HG03066 (cell line): ENCODE data around the gene PNISR.

Source experiments
- ATAC-seq: cut with Tn5 transposase; IDR thresholded peaks from one replicate; pipeline ENCODE4 v1.9.1; 2021; ENCODE audit warnings: low read depth; ENCODE audit not compliant: unreplicated experiment

The PNISR gene

GRCh38 chr6:99412065-99412464 is 13.0 kb downstream of the PNISR start:
- no peak for ATAC-seq

DNA sequence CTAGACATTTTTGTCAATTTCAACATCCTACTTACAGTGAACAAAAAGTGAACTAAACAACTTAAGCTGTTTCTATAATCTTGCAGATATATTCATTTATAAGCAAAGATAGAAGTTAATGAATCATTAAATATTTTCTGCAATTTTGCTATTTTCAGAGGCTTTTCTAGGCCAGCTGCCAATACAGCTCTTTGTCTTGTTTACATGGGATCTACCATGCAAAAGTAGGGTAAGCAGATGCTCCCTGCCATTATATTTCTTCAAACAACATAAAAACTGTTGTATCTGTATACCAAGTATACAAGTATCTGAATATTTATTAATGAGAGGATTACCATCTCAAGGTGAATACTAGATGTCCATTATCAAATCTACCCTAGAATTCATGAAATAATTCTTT is 15.4 kb downstream of the PNISR start:
- ATAC-seq: no peak

DNA sequence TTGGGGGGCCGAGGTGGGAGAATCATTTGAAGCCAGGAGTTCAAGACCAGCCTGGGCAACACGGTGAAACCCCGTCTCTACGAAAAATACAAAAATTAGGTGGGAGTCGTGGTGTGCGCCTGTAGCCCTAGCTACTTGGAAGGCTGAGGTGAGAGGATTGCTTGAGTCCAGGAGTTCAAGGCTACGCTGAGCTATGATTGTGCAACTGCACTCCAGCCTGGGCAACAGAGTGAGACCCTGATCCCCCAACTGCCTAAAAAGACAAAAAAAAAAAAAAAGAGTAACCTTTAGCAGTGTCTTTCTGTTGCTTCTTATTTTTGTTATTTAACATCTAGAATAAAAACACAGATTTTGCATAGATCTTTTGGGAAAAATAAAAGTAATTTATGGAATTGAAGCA is 18.0 kb downstream of the PNISR start:
- no peak for ATAC-seq

- no peak for ATAC-seq
Measured at GRCh38 chr6:99402448-99402847, 22.7 kb downstream of the PNISR start.

DNA sequence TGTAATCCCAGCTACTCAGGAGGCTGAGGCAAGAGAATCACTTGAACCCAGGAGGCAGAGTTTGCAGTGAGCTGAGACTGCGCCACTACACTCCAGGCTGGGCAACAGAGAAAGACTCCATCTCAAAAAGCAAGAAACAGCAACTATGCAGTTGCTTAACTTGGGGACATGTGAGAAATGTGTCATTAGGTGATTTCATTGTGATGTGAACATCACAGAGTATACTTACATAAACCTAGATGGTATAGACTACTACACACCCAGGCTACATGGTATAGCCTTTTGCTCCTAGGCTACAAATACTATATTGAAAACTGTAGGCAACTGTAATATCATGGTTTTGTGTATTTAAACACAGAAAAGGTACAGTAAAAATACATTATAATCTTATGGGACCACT is 27.8 kb downstream of the PNISR start:
- no peak for ATAC-seq

DNA sequence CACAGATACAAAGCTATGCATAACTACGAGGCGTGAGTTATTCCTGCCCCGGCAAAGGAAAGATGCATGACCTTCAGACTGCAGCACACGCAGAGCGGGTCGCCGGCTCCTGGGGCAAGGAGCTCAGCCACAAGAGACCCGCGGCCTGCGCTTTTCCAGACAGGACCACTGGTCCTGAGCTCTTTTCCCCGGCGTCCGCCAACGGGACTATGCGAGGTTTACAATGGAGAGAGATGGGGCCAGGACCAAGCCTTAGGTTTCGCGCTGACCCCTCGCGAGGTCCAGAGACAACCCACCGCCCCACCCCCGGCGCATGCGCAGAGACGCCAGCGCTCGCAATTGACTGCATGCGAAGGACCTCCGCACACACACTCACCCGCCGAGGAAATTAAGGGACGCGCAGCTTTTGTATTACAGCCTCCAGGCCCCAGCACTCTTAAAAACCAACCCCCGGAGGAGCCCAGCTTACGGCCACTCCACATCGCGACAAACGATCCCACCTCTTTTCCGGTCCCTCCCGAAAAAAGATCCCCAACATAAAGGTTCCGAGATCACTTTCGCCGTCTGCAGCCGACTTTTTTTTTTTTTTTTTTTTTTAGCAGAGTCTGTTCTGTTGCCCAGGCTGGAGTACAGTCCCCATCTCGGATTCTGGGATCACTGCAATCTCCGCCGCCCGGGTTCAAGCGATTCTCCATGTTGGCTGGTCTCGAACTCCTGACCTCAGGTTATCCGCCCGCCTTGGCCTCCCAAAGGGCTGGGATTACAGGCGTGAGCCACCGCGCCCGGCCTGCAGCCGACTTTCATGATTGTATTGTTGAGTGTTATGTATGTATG is 31.2 kb downstream of the PNISR start, which contains the start of gene COQ3:
COQ3 (minus strand) TSS at position 498 of the 834 bp plus-strand sequence; CDS start at position 482, 16 bp downstream.
- ATAC-seq: peak; percentile 68

DNA sequence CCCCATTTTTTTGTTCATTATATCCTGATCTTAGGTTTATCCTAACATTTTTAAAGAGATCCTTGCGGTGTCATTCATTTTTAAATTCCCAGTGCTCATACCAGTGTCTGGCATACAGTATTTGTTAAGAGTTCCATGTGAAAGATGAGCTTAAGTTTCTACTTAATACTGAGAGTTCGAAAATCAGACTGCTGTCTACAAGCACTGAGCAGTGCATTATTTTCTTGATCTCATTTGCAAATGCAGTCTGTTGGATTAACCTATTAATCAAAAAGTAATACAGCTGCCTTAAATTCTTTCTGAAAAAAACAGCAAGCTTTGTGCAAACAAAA is 31.8 kb downstream of the PNISR start:
- ATAC-seq: peak; percentile 15

GRCh38 chr6:99390896-99391295 is 34.2 kb downstream of the PNISR start:
- ATAC-seq: no peak

DNA sequence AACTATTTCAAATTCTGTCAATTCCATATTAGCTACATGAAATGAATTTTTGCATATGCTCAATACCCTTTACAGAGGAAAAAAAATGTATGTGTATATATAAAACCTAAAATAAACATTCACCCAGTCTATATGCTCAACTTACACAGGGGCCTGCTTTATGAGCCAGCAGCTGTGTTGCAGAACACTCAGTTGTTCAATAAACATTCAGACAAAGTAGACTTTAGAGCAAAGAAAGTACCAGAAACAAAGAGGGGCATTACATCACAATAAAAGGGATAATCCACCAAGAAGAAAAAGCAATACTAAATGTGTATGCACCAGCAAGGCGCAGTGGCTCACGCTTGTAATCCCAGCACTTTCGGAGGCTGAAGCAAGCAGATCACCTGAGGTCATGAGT is 40.6 kb downstream of the PNISR start:
- no peak for ATAC-seq

GRCh38 chr6:99378636-99379035 is 46.5 kb downstream of the PNISR start:
- ATAC-seq: no peak

- ATAC-seq: no peak
Measured at GRCh38 chr6:99369533-99369932, 55.6 kb downstream of the PNISR start.

- ATAC-seq: no peak
Measured at GRCh38 chr6:99366852-99367251, 58.3 kb downstream of the PNISR start.

- ATAC-seq: no peak
Measured at GRCh38 chr6:99364026-99364425, 61.1 kb downstream of the PNISR start.

DNA sequence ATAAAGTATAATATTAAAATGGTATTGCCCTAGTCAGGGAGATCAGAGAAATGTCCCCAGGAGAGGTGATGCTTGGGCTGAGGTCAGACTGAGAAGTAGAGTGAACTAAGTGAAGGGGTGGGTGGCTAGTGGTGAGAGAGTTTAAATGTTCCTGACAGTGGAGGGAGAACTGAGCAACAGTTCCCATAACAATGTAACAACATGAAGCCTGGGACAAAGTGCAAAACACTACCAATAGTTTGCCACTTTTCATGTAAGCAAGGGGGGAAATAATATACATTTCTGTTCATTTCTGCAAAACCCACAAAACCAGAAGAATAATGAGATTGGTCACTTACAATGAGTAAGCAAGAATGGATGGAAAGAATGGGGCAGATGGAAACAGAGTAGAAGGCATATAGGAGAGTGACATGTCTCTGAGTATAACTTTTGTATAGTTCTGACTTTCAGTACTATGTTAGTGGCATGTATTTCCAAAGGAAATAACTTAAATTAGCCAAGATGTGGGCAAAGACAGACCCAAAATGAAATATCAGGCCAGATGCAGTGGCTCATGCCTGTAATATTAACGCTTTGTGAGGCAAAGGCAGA is 62.3 kb downstream of the PNISR start:
- ATAC-seq: no peak

DNA sequence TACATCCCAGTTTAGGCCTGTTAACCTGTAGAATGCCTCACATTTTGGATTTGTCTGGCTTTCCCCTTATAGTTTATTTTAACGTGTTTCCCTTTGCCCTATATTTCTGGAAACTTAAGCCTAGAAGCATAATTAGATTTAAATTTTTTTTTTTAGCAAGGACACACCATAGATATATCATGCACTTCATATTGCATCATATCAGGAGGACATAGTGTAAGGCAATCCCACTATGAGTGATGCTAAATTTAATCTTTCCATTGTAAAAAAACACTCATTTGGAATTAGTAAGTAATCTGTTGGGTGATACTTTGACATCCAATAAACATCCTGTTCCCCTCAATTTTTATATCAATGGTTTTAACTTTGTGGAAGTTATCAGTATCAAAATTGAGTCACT is 65.3 kb downstream of the PNISR start:
- no peak for ATAC-seq

DNA sequence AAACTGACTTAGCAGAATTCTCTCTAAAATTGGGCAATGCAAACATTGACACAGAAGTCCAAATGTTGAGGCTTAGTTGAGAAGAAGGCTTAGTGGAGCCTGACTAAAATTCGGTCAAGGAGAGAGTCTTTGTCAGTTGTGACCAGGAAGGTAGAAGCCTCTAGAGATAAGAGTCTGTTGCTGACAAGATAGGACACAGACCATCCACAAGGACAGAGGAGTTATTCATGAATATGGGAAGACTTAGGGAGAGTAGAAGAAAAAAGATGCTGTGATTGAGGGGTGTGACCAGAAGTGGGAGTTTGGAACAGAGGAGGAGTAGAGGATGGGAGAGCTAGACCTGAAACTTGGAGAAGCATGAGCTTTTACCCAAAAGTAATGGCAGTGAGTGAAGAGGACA is 68.5 kb downstream of the PNISR start:
- ATAC-seq: no peak

DNA sequence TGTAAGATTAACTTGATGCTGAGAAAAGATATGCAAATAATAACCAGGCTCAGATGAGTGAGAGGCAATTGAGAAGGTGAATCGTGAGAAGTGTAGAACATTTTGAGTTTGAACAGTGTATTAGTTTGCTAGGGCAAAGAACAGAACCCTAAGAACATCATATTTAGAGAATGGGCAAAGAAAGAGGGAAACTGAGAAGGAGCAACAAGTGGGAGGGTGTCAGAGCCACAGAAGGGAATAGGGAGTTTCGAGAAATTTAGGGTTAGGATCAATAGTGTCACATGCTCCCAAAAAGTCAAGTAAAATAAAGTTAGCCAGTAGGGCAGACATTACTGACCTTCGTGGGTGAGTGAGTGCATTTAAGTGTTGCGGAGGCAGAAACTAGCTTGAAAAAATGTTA is 70.1 kb downstream of the PNISR start:
- ATAC-seq: no peak

- no peak for ATAC-seq
Measured at GRCh38 chr6:99353126-99353525, 72.0 kb downstream of the PNISR start.

- no peak for ATAC-seq
Measured at GRCh38 chr6:99350573-99350972, 74.5 kb downstream of the PNISR start.

GRCh38 chr6:99349171-99350141 is 75.7 kb downstream of the PNISR start, which contains the start of gene FAXC:
Gene FAXC, minus strand, starts transcription at chr6:99349674. Its CDS starts 302 bp downstream, at chr6:99349372.
- ATAC-seq: peak; percentile 49
